ENCODE results near the gene ASCC3.
"Not testable (repeated sequence)": the region's sequence is repeated elsewhere in the genome, so short reads cannot be mapped to it uniquely, and the experiment has no call there.

The ASCC3 gene

GRCh38 chr6:100803264-100804045, 77.7 kb downstream of the ASCC3 start:
- DNase-seq, result no peak

GRCh38 chr6:100801036-100801435, 80.1 kb downstream of the ASCC3 start:
- no peak for DNase-seq

- DNase-seq, result no peak
These were observed 84.9 kb downstream of the ASCC3 start for GRCh38 chr6:100796049-100796823.

GRCh38 chr6:100790084-100790483, 91.0 kb downstream of the ASCC3 start:
- no peak for DNase-seq

- DNase-seq, result no peak
These were observed 95.1 kb downstream of the ASCC3 start for GRCh38 chr6:100785982-100786381.

GRCh38 chr6:100780648-100781047, 100.5 kb downstream of the ASCC3 start:
- no peak for DNase-seq

GRCh38 chr6:100775667-100776066, 105.5 kb downstream of the ASCC3 start:
- DNase-seq, result no peak

- DNase-seq, result no peak
These were observed 106.4 kb downstream of the ASCC3 start for GRCh38 chr6:100774681-100775080.

GRCh38 chr6:100768816-100769351, 112.2 kb downstream of the ASCC3 start:
- DNase-seq, result no peak

GRCh38 chr6:100763617-100764241, 117.4 kb downstream of the ASCC3 start:
- no peak for DNase-seq

- no peak for DNase-seq
These were observed 119.3 kb downstream of the ASCC3 start for GRCh38 chr6:100761841-100762240.

GRCh38 chr6:100758386-100758785, 122.7 kb downstream of the ASCC3 start:
- not testable (repeated sequence) for DNase-seq

- DNase-seq, result no peak
These were observed 127.7 kb downstream of the ASCC3 start for GRCh38 chr6:100753421-100753820.

- no peak for DNase-seq
These were observed 129.5 kb downstream of the ASCC3 start for GRCh38 chr6:100751590-100751989.

GRCh38 chr6:100745419-100746041, 135.6 kb downstream of the ASCC3 start:
- DNase-seq, result no peak

GRCh38 chr6:100740439-100740838, 140.7 kb downstream of the ASCC3 start:
- no peak for DNase-seq

- not testable (repeated sequence) for DNase-seq
These were observed 143.4 kb downstream of the ASCC3 start for GRCh38 chr6:100737720-100738119.

GRCh38 chr6:100731411-100731810, 149.7 kb downstream of the ASCC3 start:
- DNase-seq, result no peak

GRCh38 chr6:100730001-100730980, 150.8 kb downstream of the ASCC3 start:
- DNase-seq, result no peak

- DNase-seq, result no peak
These were observed 154.5 kb downstream of the ASCC3 start for GRCh38 chr6:100726666-100727065.

- no peak for DNase-seq
These were observed 156.4 kb downstream of the ASCC3 start for GRCh38 chr6:100724696-100725095.

- no peak for DNase-seq
These were observed 156.9 kb downstream of the ASCC3 start for GRCh38 chr6:100724222-100724621.
